GM23338 (cell line): ENCODE results near the gene TRAPPC12. TPM values are rescaled to one million over a fixed set of nuclear protein-coding genes. Genes with fewer than 3 reads are reported as not detected.

Experiments
- ATAC-seq: fragments of 200-7000 bp; cut with Tn5 transposase; 3 replicates; pipeline ENCODE4 v1.9.1; 2020
- DNase-seq: peaks from one replicate; pipeline ENCODE4 v3.0.0-alpha.2; 2015; ENCODE audit warnings: low spot score
- H2AFZ ChIP-seq: fragments of 200-600 bp; sonication (generic); 2 replicates; pipeline ENCODE4 v1.8.0; 2016; ENCODE audit warnings: antibody characterized with exemption, mild to moderate bottlenecking, moderate library complexity
- H3F3A ChIP-seq: fragments of 200-600 bp; sonication (generic); replicated peaks from 2 replicates; pipeline ENCODE4 v1.8.0; 2017; ENCODE audit warnings: antibody characterized with exemption, mixed run types, low read depth
- H3K27ac ChIP-seq: fragments of 200-600 bp; sonication (generic); 2 replicates; pipeline ENCODE4 v1.6.1; 2016; ENCODE audit warnings: low read depth
- H3K27me3 ChIP-seq: fragments of 200-600 bp; sonication (generic); 2 replicates; pipeline ENCODE4 v1.8.0; 2016; ENCODE audit warnings: mild to moderate bottlenecking, mixed run types, moderate library complexity; ENCODE audit not compliant: insufficient read depth
- H3K36me3 ChIP-seq: fragments of 200-600 bp; sonication (generic); 2 replicates; pipeline ENCODE4 v1.8.0; 2016; ENCODE audit warnings: mild to moderate bottlenecking; ENCODE audit not compliant: insufficient read depth
- H3K4me1 ChIP-seq: fragments of 200-600 bp; sonication (generic); 2 replicates; pipeline ENCODE4 v1.8.0; 2016; ENCODE audit warnings: mild to moderate bottlenecking, moderate library complexity; ENCODE audit not compliant: insufficient read depth
- H3K4me2 ChIP-seq: fragments of 200-600 bp; sonication (generic); 2 replicates; pipeline ENCODE4 v1.7.1; 2017; ENCODE audit warnings: mixed run types
- H3K4me3 ChIP-seq: fragments of 200-600 bp; sonication (generic); 2 replicates; pipeline ENCODE4 v1.6.1; 2016; ENCODE audit warnings: mixed run types
- H3K79me2 ChIP-seq: fragments of 200-600 bp; sonication (generic); replicated peaks from 2 replicates; pipeline ENCODE4 v1.8.0; 2017; ENCODE audit warnings: mild to moderate bottlenecking; ENCODE audit not compliant: insufficient read depth
- H3K9me2 ChIP-seq: fragments of 200-600 bp; sonication (generic); 2 replicates; pipeline ENCODE4 v1.8.0; 2017; ENCODE audit not compliant: insufficient read depth
- H4K20me1 ChIP-seq: fragments of 200-600 bp; sonication (generic); replicated peaks from 2 replicates; pipeline ENCODE4 v1.8.0; 2017; ENCODE audit warnings: mild to moderate bottlenecking; ENCODE audit not compliant: insufficient read depth
- H3K27ac Mint-ChIP-seq: 2 replicates; pipeline ENCODE4 v1.8.0; 2020; ENCODE audit warnings: inconsistent platforms, mild to moderate bottlenecking, moderate library complexity, mixed read lengths
- H3K27me3 Mint-ChIP-seq: 3 replicates; pipeline ENCODE4 v1.8.0; 2022; ENCODE audit warnings: low read depth, mild to moderate bottlenecking, moderate library complexity, mixed read lengths, inconsistent platforms; ENCODE audit not compliant: insufficient read depth, poor library complexity
- H3K36me3 Mint-ChIP-seq: 3 replicates; pipeline ENCODE4 v1.8.0; 2021; ENCODE audit warnings: low read depth, mild to moderate bottlenecking, inconsistent platforms, moderate library complexity, mixed read lengths
- H3K4me1 Mint-ChIP-seq: 3 replicates; pipeline ENCODE4 v1.8.0; 2020; ENCODE audit warnings: mild to moderate bottlenecking, inconsistent platforms, mixed read lengths
- H3K4me3 Mint-ChIP-seq: 3 replicates; pipeline ENCODE4 v1.8.0; 2021; ENCODE audit warnings: moderate library complexity, mild to moderate bottlenecking, inconsistent platforms, mixed read lengths
- H3K9me3 Mint-ChIP-seq: 3 replicates; pipeline ENCODE4 v1.8.0; 2020; ENCODE audit warnings: moderate library complexity, mild to moderate bottlenecking, inconsistent platforms, mixed read lengths
- CREB1 ChIP-seq: fragments of 250-450 bp; sonication (Bioruptor Pico); IDR thresholded peaks from 2 replicates; pipeline ENCODE4 v1.5.0; 2020; ENCODE audit warnings: low read depth, mild to moderate bottlenecking, moderate library complexity
- EZH2 ChIP-seq: fragments of 200-600 bp; sonication (generic); IDR thresholded peaks from one replicate; pipeline ENCODE4 v1.8.0; 2017; ENCODE audit warnings: antibody characterized with exemption, mild to moderate bottlenecking, low read depth; ENCODE audit not compliant: unreplicated experiment
- EZH2phosphoT487 ChIP-seq: fragments of 200-600 bp; sonication (generic); IDR thresholded peaks from one replicate; pipeline ENCODE4 v1.8.1; 2018; ENCODE audit warnings: antibody characterized with exemption; ENCODE audit not compliant: unreplicated experiment
- JUNB ChIP-seq: IDR thresholded peaks from one replicate; pipeline ENCODE4 v1.6.1; 2016; ENCODE audit warnings: antibody characterized with exemption; ENCODE audit not compliant: unreplicated experiment
- NANOG ChIP-seq: IDR thresholded peaks from 2 replicates; pipeline ENCODE4 v1.6.1; 2016; ENCODE audit warnings: antibody characterized with exemption, borderline replicate concordance
- POLR2AphosphoS5 ChIP-seq: IDR thresholded peaks from 2 replicates; pipeline ENCODE4 v1.6.1; 2016; ENCODE audit warnings: antibody characterized with exemption, low read depth
- REST ChIP-seq: IDR thresholded peaks from one replicate; pipeline ENCODE4 v1.6.1; 2018; ENCODE audit warnings: antibody characterized with exemption; ENCODE audit not compliant: unreplicated experiment
- STAT1 ChIP-seq: IDR thresholded peaks from one replicate; pipeline ENCODE4 v1.6.1; 2016; ENCODE audit warnings: antibody characterized with exemption; ENCODE audit not compliant: unreplicated experiment
- ZNF114 ChIP-seq: fragments of 250-450 bp; sonication (Bioruptor Pico); IDR thresholded peaks from 2 replicates; pipeline ENCODE4 v1.5.0; 2020; ENCODE audit warnings: mild to moderate bottlenecking, moderate library complexity
- ZNF331 ChIP-seq: fragments of 250-450 bp; sonication (Bioruptor Pico); IDR thresholded peaks from 2 replicates; pipeline ENCODE4 v1.5.0; 2020; ENCODE audit warnings: low read depth, mild to moderate bottlenecking, moderate library complexity
- polyA plus RNA-seq: library from polyadenylated mRNA; unstranded; fragments of >200 nt; fragmentation: Nextera tagmentation; extraction: Ambion mirVana; gene quantifications from 2 replicates; pipeline ENCODE4 v1.2.1, GENCODE V29; 2016
- total RNA-seq: library from RNA; depleted of rRNA; stranded (reverse); fragments of >200 nt; shearing (Covaris generic); gene quantifications from 2 replicates; pipeline ENCODE4 v1.2.3, GENCODE V29; 2014
- TF ChIP-seq, protein P1 (sequence below), 2 experiments: fragments of 200-600 bp in 1 of 2; sonication (generic) in 1 of 2; conservative IDR thresholded peaks; 2 replicates each; pipeline versions ENCODE4 v1.5.1 to v1.6.1; 2016 to 2017; ENCODE audit warnings: antibody characterized with exemption in 2 of 2, low read depth in 2 of 2, mild to moderate bottlenecking in 2 of 2, moderate library complexity in 1 of 2
- TF ChIP-seq, protein P2 (sequence below): fragments of 250-450 bp; sonication (Bioruptor Pico); IDR thresholded peaks from 2 replicates; pipeline ENCODE4 v1.5.0; 2020; ENCODE audit warnings: mild to moderate bottlenecking, moderate library complexity
- TF ChIP-seq, protein P3 (sequence below): IDR thresholded peaks from 2 replicates; pipeline ENCODE4 v1.6.1; 2016; ENCODE audit warnings: antibody characterized with exemption

Gene TRAPPC12
- total and polyA plus RNA-seq, 2 experiments from 2014 or later: 48.9 to 57.7 TPM

DNA sequence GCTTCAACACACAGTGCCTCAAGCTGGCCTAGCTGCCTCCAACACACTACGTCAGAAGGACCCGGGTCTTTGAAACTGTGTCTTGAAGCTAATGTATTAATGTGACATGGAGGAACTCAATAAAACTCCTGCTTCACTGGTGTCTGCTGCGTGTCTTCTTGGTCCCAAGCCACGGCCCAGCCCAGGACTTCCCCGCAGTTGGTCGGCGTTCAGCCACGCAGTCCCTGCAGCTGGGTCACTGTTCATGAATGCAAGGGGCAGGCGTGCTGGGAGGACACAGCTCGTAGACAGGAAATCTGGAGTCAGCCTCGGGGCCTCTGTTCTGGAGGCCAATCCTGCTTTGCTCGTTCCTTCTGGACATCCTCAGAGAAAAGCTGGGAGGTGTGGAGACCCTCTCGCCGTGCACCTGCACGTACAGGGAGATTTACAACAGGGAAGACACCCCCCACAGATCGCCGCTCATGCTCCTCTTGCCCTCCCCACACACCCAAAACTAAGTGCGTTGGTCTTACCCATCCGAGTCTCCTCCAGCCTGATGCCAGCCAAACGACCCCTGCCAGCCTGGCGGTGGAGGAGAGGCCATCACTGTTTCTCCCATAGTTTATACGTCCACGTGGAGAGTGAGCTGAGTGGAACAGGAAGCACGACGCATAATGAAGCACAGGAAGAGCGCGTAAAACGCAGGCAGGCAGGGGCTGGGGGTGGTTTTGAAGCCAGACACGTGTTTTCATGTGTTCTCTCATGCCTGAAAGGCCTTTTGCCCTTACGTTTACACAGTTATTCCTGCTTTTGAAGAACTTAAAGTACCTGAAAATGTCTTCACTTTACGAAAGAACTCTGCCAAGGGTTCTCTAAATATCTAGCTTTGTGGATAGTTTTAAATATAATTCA lies 100.2 kb downstream of the TRAPPC12 start:
- H3F3A ChIP-seq: no peaks in the 10 kb centered on the region
- Mint-ChIP-seq H3K27me3 (peaks cover 11% of the 10 kb centered on the region), H3K9me3 (no peaks in the 10 kb centered on the region; the same call in 2 of the 3 replicates), H3K4me3 (no peak overlapping the region), H3K27ac (no peak overlapping the region), H3K4me1 (peaks cover 3% of the 10 kb centered on the region; the same call in 2 of the 3 replicates), H3K36me3 (peaks cover 25% of the 10 kb centered on the region)
- H2AFZ ChIP-seq: no peak overlapping the region
- no peak overlapping the region for H3K4me3 ChIP-seq
- H3K36me3 ChIP-seq: peaks cover 4% of the 10 kb centered on the region; the same call in 1 of the 2 replicates
- no peaks in the 10 kb centered on the region for H3K27me3 ChIP-seq
- H4K20me1 ChIP-seq: no peaks in the 10 kb centered on the region
- no peaks in the 10 kb centered on the region for H3K9me2 ChIP-seq
- H3K4me2 ChIP-seq: no peak overlapping the region
- ATAC-seq (no peak), DNase-seq (no peak)
- TF ChIP-seq EZH2phosphoT487: no peak
- TF ChIP-seq, protein P1, sequence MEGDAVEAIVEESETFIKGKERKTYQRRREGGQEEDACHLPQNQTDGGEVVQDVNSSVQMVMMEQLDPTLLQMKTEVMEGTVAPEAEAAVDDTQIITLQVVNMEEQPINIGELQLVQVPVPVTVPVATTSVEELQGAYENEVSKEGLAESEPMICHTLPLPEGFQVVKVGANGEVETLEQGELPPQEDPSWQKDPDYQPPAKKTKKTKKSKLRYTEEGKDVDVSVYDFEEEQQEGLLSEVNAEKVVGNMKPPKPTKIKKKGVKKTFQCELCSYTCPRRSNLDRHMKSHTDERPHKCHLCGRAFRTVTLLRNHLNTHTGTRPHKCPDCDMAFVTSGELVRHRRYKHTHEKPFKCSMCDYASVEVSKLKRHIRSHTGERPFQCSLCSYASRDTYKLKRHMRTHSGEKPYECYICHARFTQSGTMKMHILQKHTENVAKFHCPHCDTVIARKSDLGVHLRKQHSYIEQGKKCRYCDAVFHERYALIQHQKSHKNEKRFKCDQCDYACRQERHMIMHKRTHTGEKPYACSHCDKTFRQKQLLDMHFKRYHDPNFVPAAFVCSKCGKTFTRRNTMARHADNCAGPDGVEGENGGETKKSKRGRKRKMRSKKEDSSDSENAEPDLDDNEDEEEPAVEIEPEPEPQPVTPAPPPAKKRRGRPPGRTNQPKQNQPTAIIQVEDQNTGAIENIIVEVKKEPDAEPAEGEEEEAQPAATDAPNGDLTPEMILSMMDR (conservative IDR thresholded peaks at IDR 0.05; ENCODE audit: low read depth in 2 of 2): no peak
- no peak for TF ChIP-seq POLR2AphosphoS5
- no peak for TF ChIP-seq REST
- TF ChIP-seq EZH2: no peak
- TF ChIP-seq, protein P2, sequence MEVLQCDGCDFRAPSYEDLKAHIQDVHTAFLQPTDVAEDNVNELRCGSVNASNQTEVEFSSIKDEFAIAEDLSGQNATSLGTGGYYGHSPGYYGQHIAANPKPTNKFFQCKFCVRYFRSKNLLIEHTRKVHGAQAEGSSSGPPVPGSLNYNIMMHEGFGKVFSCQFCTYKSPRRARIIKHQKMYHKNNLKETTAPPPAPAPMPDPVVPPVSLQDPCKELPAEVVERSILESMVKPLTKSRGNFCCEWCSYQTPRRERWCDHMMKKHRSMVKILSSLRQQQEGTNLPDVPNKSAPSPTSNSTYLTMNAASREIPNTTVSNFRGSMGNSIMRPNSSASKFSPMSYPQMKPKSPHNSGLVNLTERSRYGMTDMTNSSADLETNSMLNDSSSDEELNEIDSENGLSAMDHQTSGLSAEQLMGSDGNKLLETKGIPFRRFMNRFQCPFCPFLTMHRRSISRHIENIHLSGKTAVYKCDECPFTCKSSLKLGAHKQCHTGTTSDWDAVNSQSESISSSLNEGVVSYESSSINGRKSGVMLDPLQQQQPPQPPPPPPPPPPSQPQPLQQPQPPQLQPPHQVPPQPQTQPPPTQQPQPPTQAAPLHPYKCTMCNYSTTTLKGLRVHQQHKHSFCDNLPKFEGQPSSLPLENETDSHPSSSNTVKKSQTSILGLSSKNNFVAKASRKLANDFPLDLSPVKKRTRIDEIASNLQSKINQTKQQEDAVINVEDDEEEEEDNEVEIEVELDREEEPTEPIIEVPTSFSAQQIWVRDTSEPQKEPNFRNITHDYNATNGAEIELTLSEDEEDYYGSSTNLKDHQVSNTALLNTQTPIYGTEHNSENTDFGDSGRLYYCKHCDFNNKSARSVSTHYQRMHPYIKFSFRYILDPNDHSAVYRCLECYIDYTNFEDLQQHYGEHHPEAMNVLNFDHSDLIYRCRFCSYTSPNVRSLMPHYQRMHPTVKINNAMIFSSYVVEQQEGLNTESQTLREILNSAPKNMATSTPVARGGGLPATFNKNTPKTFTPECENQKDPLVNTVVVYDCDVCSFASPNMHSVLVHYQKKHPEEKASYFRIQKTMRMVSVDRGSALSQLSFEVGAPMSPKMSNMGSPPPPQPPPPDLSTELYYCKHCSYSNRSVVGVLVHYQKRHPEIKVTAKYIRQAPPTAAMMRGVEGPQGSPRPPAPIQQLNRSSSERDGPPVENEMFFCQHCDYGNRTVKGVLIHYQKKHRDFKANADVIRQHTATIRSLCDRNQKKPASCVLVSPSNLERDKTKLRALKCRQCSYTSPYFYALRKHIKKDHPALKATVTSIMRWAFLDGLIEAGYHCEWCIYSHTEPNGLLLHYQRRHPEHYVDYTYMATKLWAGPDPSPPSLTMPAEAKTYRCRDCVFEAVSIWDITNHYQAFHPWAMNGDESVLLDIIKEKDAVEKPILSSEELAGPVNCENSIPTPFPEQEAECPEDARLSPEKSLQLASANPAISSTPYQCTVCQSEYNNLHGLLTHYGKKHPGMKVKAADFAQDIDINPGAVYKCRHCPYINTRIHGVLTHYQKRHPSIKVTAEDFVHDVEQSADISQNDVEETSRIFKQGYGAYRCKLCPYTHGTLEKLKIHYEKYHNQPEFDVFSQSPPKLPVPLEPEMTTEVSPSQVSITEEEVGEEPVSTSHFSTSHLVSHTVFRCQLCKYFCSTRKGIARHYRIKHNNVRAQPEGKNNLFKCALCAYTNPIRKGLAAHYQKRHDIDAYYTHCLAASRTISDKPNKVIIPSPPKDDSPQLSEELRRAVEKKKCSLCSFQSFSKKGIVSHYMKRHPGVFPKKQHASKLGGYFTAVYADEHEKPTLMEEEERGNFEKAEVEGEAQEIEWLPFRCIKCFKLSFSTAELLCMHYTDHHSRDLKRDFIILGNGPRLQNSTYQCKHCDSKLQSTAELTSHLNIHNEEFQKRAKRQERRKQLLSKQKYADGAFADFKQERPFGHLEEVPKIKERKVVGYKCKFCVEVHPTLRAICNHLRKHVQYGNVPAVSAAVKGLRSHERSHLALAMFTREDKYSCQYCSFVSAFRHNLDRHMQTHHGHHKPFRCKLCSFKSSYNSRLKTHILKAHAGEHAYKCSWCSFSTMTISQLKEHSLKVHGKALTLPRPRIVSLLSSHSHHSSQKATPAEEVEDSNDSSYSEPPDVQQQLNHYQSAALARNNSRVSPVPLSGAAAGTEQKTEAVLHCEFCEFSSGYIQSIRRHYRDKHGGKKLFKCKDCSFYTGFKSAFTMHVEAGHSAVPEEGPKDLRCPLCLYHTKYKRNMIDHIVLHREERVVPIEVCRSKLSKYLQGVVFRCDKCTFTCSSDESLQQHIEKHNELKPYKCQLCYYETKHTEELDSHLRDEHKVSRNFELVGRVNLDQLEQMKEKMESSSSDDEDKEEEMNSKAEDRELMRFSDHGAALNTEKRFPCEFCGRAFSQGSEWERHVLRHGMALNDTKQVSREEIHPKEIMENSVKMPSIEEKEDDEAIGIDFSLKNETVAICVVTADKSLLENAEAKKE (CRISPR knock-in tag): no peak
- TF ChIP-seq STAT1: no peak
- TF ChIP-seq ZNF114 (CRISPR knock-in tag): no peak
- TF ChIP-seq CREB1 (CRISPR knock-in tag): no peak
- no peak for TF ChIP-seq NANOG
- TF ChIP-seq, protein P3, sequence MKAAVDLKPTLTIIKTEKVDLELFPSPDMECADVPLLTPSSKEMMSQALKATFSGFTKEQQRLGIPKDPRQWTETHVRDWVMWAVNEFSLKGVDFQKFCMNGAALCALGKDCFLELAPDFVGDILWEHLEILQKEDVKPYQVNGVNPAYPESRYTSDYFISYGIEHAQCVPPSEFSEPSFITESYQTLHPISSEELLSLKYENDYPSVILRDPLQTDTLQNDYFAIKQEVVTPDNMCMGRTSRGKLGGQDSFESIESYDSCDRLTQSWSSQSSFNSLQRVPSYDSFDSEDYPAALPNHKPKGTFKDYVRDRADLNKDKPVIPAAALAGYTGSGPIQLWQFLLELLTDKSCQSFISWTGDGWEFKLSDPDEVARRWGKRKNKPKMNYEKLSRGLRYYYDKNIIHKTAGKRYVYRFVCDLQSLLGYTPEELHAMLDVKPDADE: no peak
- TF ChIP-seq ZNF331 (CRISPR knock-in tag): no peak
- no peak for TF ChIP-seq JUNB
- no peak overlapping the region for H3K27ac ChIP-seq
- H3K79me2 ChIP-seq: no peaks in the 10 kb centered on the region
- H3K4me1 ChIP-seq: no peaks in the 10 kb centered on the region
